Measurements from ENCODE around the gene DLGAP1. TPM values are rescaled to one million over a fixed set of nuclear protein-coding genes. Genes with fewer than 3 reads are reported as not detected.

DLGAP1 gene
- total and polyA plus RNA-seq, 10 of the 15 experiments (the other 5 are each of a cell fraction or from before 2014, with no cell fraction given) = 0.23 to 27.6 (median 1.9) TPM

DNA sequence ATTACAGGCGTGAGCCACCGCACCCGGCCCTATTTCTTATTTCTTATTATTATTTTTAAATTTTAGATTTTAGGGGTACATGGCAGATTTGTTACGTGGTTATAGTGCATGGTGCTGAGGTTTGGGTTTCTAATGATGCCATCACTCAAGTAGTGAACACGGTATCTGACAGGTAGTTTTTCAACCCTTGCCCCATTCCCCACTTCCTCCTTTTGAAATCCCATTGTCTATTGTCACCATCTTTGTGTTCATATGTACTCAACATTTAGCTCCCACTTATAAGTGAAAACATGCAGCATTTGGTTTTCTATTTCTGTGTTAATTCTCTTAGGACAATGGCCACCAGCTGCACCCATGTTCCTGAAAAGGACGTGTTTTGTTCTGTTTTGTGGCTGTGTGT lies 965.6 kb downstream of the DLGAP1 start:
- Histone ChIP-seq H3K36me3 (ENCODE audit: control insufficient read depth in 2 of 2, insufficient read depth in 2 of 2, low read length in 1 of 2) (no peaks in the 10 kb centered on the region), H3K9ac (ENCODE audit: control insufficient read depth, insufficient read depth, low read length) (no peak overlapping the region), H3K9me3 (replicated peaks; ENCODE audit: control insufficient read depth, insufficient read depth, low read length) (no peaks in the 10 kb centered on the region), H3K27ac (ENCODE audit: control insufficient read depth, insufficient read depth) (no peak overlapping the region), H2AFZ (ENCODE audit: control insufficient read depth, low read depth, low read length) (no peak overlapping the region), H3K4me2 (ENCODE audit: control insufficient read depth, insufficient read depth) (no peak overlapping the region), H3K4me3 (no peak overlapping the region), H3K27me3 (replicated peaks in 1 of 2; ENCODE audit: control insufficient read depth in 2 of 2, insufficient read depth in 2 of 2, low read length in 1 of 2) (no peaks in the 10 kb centered on the region; a peak in 1 of 4 replicates), H3K4me1 (ENCODE audit: control insufficient read depth, insufficient read depth, low read length) (no peaks in the 10 kb centered on the region), H4K20me1 (ENCODE audit: control insufficient read depth, insufficient read depth) (no peaks in the 10 kb centered on the region), H3K79me2 (ENCODE audit: control insufficient read depth, insufficient read depth, low read length) (no peaks in the 10 kb centered on the region)
- POLR2A ChIA-PET = no interaction called here
- DNase-seq (ENCODE audit: low read depth, low spot score) (no peak), ATAC-seq (no peak), FAIRE-seq (no peak)
- TF ChIP-seq E2F8 (IDR thresholded peaks at IDR 0.05; ENCODE audit: low read depth, partially characterized antibody) (no peak), IKZF1 (conservative IDR thresholded peaks at IDR 0.05) (no peak), SMARCA5 (IDR thresholded peaks at IDR 0.05) (no peak), CHD1 (IDR thresholded peaks at IDR 0.05; ENCODE audit: low read depth, low read length) (no peak), MTA2 (IDR thresholded peaks at IDR 0.05; ENCODE audit: low read depth) (peak; percentile 28; the same call in 1 of the 2 replicates), MYB (IDR thresholded peaks at IDR 0.05; ENCODE audit: borderline replicate concordance, low read depth, low read length) (no peak), SPI1 (IDR thresholded peaks at IDR 0.05; ENCODE audit: borderline replicate concordance, insufficient read depth, low read depth, low read length) (peak; percentile 66; the same call in 1 of the 2 replicates)
- TF ChIP-seq, protein P1, sequence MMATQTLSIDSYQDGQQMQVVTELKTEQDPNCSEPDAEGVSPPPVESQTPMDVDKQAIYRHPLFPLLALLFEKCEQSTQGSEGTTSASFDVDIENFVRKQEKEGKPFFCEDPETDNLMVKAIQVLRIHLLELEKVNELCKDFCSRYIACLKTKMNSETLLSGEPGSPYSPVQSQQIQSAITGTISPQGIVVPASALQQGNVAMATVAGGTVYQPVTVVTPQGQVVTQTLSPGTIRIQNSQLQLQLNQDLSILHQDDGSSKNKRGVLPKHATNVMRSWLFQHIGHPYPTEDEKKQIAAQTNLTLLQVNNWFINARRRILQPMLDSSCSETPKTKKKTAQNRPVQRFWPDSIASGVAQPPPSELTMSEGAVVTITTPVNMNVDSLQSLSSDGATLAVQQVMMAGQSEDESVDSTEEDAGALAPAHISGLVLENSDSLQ (IDR thresholded peaks at IDR 0.05) = peak; percentile 36; the same call in 1 of the 2 replicates
- CTCF ChIA-PET = interaction anchor here (1.1 kb wide), 1 partner anchor 95 kb away, joined by 6 read pairs; no protein-coding TSS in a partner anchor
- in situ Hi-C loops (cut with MboI) = no loop called here
- SMC1A ChIA-PET (ENCODE audit: uncharacterized antibody, unreplicated experiment) = no interaction called here
- BruUV-seq (replicated peaks) = no TSS peak
- intact Hi-C loops (cut with micrococcal nuclease; ENCODE audit: unreplicated experiment) = no loop called here
- 40% methylated on average over 6 of the region's 6 CpGs for WGBS (ENCODE audit: insufficient coverage, insufficient replicate concordance, low lambda C conversion rate, missing lambda C conversion rate)
- RAD21 ChIA-PET (ENCODE audit: unreplicated experiment) = no interaction called here
